A549 treated with ZK216348 at 1 μM for 4 hours (cell line): ENCODE measurements around the gene TPSB2. TPM values are rescaled to one million over a fixed set of nuclear protein-coding genes. Genes with fewer than 3 reads are reported as not detected.

Experiments used
- total RNA-seq: library from RNA; stranded (reverse); fragments of 200-300 nt; extraction: Qiagen RNA extraction; gene quantifications from 5 replicates; pipeline ENCODE4 v1.2.3, GENCODE V29; 2022; ENCODE audit warnings: low read depth

The TPSB2 gene
- 0.20 to 0.27 TPM in 2 of 5 replicates, not detected in the others for total RNA-seq

DNA sequence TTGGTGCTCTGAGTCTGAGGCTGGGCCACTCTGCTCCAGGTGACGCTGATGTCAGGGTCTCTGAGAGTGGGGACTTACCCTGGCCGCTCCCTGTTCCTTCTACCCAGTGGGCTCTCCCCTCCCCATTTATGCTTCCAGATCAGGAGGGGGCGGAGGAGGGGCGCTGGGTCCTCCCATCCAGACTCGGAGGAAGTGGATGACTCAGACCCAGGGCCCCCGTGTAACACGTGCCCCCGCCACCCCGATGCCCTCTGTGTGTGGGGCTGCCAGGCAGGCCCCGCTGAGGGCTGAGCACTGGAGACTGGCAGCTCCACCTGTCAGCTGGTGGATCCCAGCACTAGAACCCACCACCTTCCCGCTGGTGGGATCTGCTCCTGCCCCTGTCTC is at the start of gene TPSB2:
Gene TPSB2 (minus strand): TSS at position 101 of the 387 bp plus-strand sequence. CDS start 233 bp downstream, outside the sequence.

DNA sequence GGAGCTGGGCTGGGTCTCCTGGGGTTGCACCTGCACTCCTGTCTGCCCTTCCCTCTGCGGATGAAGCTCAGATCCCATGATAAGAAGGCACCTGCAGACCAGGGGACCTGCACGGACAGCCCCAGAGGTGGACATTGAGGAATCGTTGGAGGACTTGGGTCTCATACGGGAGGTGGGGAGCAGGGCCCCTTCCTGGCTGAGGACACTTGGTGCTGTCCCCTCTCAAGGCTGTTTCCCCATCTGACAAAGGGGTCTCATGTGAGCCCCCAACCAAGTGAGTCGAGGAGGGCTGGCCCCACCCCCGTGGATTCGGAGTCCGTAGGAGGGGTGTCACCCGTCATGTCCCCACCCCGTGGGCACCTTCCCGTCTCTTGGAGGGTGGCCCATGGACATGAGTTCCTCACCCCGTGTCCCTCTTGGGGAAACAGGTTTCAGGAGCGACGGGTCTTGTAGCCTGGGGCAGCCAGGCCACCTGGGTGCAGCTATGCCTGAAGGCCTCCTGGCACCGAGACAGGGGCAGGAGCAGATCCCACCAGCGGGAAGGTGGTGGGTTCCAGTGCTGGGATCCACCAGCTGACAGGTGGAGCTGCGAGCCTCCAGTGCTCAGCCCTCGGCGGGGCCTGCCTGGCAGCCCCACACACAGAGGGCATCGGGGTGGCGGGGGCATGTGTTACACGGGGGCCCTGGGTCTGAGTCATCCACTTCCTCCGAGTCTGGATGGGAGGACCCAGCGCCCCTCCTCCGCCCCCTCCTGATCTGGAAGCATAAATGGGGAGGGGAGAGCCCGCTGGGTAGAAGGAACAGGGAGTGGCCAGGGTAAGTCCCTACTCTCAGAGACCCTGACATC is 25.5 kb upstream of the TPSB2 start, which contains the start of gene TPSD1:
Gene TPSD1 (plus strand): TSS at position 794 of the 847 bp plus-strand sequence. CDS start 212 bp downstream, outside the sequence.

DNA sequence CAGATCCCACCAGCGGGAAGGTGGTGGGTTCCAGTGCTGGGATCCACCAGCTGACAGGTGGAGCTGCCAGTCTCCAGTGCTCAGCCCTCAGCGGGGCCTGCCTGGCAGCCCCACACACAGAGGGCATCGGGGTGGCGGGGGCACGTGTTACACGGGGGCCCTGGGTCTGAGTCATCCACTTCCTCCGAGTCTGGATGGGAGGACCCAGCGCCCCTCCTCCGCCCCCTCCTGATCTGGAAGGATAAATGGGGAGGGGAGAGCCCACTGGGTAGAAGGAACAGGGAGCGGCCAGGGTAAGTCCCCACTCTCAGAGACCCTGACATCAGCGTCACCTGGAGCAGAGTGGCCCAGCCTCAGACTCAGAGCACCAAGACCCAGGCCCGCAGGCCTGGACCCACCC is 10.5 kb upstream of the TPSB2 start, which contains the start of gene TPSAB1:
Gene TPSAB1 (plus strand): TSS at position 270 of the 400 bp plus-strand sequence. CDS start 234 bp downstream, outside the sequence.

DNA sequence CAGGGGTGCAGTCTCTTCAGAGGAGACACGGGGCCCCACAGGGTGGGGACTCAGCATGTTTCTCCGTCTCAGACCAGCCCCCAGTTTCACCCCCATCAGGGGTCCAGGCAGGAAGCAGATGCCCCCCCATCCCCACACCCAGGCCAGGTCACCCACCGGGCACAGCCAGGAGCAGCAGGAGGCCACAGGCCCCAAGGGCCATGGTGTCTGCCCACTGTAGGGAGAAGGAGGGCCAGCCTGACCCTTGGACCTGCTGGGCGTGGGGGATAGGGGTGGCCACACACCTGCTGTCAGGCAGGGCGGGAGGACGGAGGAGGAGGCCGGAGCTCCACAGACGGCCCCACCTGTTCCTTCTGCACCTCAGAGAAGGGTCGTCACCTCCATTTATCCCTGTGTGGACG is 4.9 kb downstream of the TPSB2 start, which contains the start of gene TPSG1:
Gene TPSG1 (minus strand): TSS at position 218 of the 401 bp plus-strand sequence. CDS start 16 bp downstream, at position 202.

Other genes starting within 250 kb of the TPSB2 start
- 1.2 to 2.0 TPM (median 1.7 TPM) in 5 replicates for gene SOX8, start 248.4 kb downstream of the TPSB2 start, total RNA-seq
- 0.20 to 0.57 TPM (median 0.53 TPM) in 5 replicates for gene SSTR5, start 157.4 kb downstream of the TPSB2 start, total RNA-seq
- gene C1QTNF8, start 133.9 kb downstream of the TPSB2 start, total RNA-seq, result not detected in 5 replicates
- gene CACNA1H, start 77.1 kb downstream of the TPSB2 start, total RNA-seq, result 6.3 to 18.6 TPM (median 17.1 TPM) in 5 replicates
- not detected in 5 replicates for gene TPSG1, start 4.9 kb downstream of the TPSB2 start, total RNA-seq
- not detected in 5 replicates for gene TPSAB1, start 10.5 kb upstream of the TPSB2 start, total RNA-seq
- not detected in 5 replicates for gene TPSD1, start 25.9 kb upstream of the TPSB2 start, total RNA-seq
- 154 to 260 TPM (median 165 TPM) in 5 replicates for gene UBE2I, start 79.5 kb upstream of the TPSB2 start, total RNA-seq
- 0.65 to 1.8 TPM (median 1.3 TPM) in 5 replicates for gene BAIAP3, start 103.5 kb upstream of the TPSB2 start, total RNA-seq
- 45.6 to 104 TPM (median 97.7 TPM) in 5 replicates for gene TSR3, start 121.7 kb upstream of the TPSB2 start, total RNA-seq
- 20.0 to 35.9 TPM (median 34.1 TPM) in 5 replicates for gene GNPTG, start 121.7 kb upstream of the TPSB2 start, total RNA-seq
- gene UNKL, start 184.5 kb upstream of the TPSB2 start, total RNA-seq, result 19.8 to 40.8 TPM (median 36.0 TPM) in 5 replicates
- gene UQCC4, start 190.6 kb upstream of the TPSB2 start, total RNA-seq, result 28.4 to 36.8 TPM (median 32.4 TPM) in 5 replicates
- gene PERCC1, start 200.9 kb upstream of the TPSB2 start, total RNA-seq, result not detected in 5 replicates
- gene CCDC154, start 214.4 kb upstream of the TPSB2 start, total RNA-seq, result 0.31 to 0.55 TPM (median 0.34 TPM) in 3 of 5 replicates, not detected in the others
- gene CLCN7, start 244.8 kb upstream of the TPSB2 start, total RNA-seq, result 36.2 to 82.8 TPM (median 80.0 TPM) in 5 replicates